CD4-positive, alpha-beta T cell (primary cell): ENCODE data around the gene BAG3. TPM values are rescaled to one million over a fixed set of nuclear protein-coding genes. Genes with fewer than 3 reads are reported as not detected.

Experiments
- ATAC-seq: fragments of 200-7000 bp; cut with Tn5 transposase; one replicate; pipeline ENCODE4 v1.10.0; 2022; ENCODE audit warnings: mild to moderate bottlenecking; ENCODE audit not compliant: poor library complexity
- CTCF ChIA-PET: fragments of 350-600 bp; sonication (Branson Sonifier 250); formaldehyde crosslinking; loops from one replicate; lab custom pipeline; 2021; ENCODE audit warnings: antibody characterized with exemption, inconsistent platforms; lab: Charles Lee
- POLR2A ChIA-PET: fragments of 350-600 bp; sonication (Branson Sonifier 250); formaldehyde crosslinking; loops from one replicate; lab custom pipeline; 2021; ENCODE audit warnings: antibody characterized with exemption, inconsistent platforms; lab: Charles Lee
- DNase-seq, 14 experiments: peaks; one replicate each; pipeline ENCODE4 v3.0.0-alpha.2; 2013 to 2020; ENCODE audit warnings: mixed read lengths in 2 of 14
- H3K27ac ChIP-seq, 2 donors: one replicate each; pipeline versions ENCODE4 v1.5.1 to v1.7.0; 2013; ENCODE audit warnings: low read length in 2 of 2, low read depth in 1 of 2, mild to moderate bottlenecking in 1 of 2
- H3K27me3 ChIP-seq, 2 experiments: 1 replicate in 1 of 2; 2 replicates in 1 of 2; pipeline versions ENCODE4 v1.6.1 to v1.7.0; 2013; ENCODE audit warnings: low read length in 2 of 2, control low read depth in 1 of 2, mild to moderate bottlenecking in 1 of 2, moderate library complexity in 1 of 2; ENCODE audit not compliant: insufficient read depth in 2 of 2, control insufficient read depth in 1 of 2
- H3K36me3 ChIP-seq: one replicate; pipeline ENCODE4 v1.6.1; 2013; ENCODE audit warnings: low read length, control low read depth; ENCODE audit not compliant: insufficient read depth
- H3K4me1 ChIP-seq: one replicate; pipeline ENCODE4 v1.6.1; 2013; ENCODE audit warnings: low read length, control low read depth; ENCODE audit not compliant: insufficient read depth
- H3K4me3 ChIP-seq: one replicate; pipeline ENCODE4 v1.5.1; 2013; ENCODE audit warnings: mild to moderate bottlenecking, low read length, moderate library complexity
- H3K9me3 ChIP-seq, 2 experiments: 1 replicate in 1 of 2; 2 replicates in 1 of 2; pipeline versions ENCODE4 v1.6.1 to v1.7.0; 2013; ENCODE audit warnings: low read length in 2 of 2, mild to moderate bottlenecking in 2 of 2, control low read depth in 1 of 2, moderate library complexity in 1 of 2; ENCODE audit not compliant: control insufficient read depth in 1 of 2, insufficient read depth in 1 of 2
- H3K27ac Mint-ChIP-seq: one replicate; pipeline ENCODE4 v1.8.0; 2020; ENCODE audit warnings: mixed read lengths
- H3K27me3 Mint-ChIP-seq: one replicate; pipeline ENCODE4 v1.8.0; 2021; ENCODE audit warnings: mixed read lengths
- H3K36me3 Mint-ChIP-seq: one replicate; pipeline ENCODE4 v1.8.0; 2021; ENCODE audit warnings: low read depth, mixed read lengths
- H3K4me1 Mint-ChIP-seq: one replicate; pipeline ENCODE4 v1.8.0; 2021; ENCODE audit warnings: low read depth, mixed read lengths
- H3K4me3 Mint-ChIP-seq: one replicate; pipeline ENCODE4 v1.8.0; 2020; ENCODE audit warnings: mild to moderate bottlenecking, mixed read lengths
- H3K9me3 Mint-ChIP-seq: one replicate; pipeline ENCODE4 v1.8.0; 2020; ENCODE audit warnings: mixed read lengths
- intact Hi-C, 2 experiments: fragments of 100-400 bp; cut with DNase I in 1 of 2; cut with micrococcal nuclease in 1 of 2; formaldehyde crosslinking; loops; one replicate each; pipeline versions ENCODE4 v1.15.1 to v1.9.0; 2023 to 2025; cut with DNase I, micrococcal nuclease
- total RNA-seq, 174 experiments: library from RNA in 2 of 174; stranded (reverse) in 2 of 174; gene quantifications; one replicate each; pipeline ENCODE4 v1.2.3 and lab custom pipeline; 2021 to 2026
- TF ChIP-seq, protein P1 (sequence below): fragments of 200-600 bp; IDR thresholded peaks from one replicate; pipeline ENCODE4 v1.8.0; 2022; ENCODE audit warnings: antibody characterized with exemption, mild to moderate bottlenecking

Gene BAG3
- total RNA-seq, 2 experiments from 2014 or later: 65.1 to 65.8 TPM

DNA sequence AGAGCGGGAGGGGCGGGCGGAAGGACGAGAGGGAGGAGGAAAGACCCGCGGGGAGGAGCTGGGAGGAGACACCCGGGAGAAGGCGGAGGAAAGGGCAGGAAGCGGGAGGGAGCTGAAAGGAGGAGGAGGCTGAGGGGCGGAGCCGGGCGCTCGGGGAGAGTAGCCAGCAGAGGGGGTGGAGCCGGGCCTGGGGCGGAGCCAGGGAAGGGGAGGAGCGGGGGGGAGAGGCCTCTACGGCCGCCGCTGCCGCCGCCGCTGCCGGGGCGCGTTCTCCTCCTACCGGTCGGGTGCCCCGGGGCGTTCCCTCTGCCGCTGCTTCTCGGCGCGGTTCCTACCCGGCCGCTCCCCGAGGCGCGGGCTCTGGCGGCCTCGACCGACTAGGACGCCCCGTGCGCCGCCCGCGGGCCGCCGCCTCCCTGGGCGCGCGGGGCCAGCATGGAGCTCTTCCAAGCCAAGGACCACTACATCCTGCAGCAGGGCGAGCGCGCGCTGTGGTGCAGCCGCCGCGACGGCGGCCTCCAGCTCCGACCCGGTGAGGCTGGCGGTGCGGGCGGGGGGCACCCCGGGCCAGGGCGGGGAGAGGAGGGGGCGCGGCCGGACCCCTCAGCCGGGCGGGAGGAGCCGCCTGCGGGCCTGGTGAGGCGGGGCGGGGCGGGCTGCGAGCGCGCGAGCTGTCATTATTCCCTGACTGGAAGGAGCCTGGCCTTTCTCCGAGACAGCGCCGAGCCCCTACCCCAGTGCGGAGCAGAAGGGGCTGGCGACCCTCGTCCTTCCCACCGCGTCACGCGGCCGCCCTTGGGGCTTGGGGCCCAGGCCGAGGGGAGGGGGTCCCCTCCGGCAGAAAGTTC is 74.9 kb downstream of the BAG3 start, which contains the start of gene INPP5F:
Gene INPP5F, plus strand, starts transcription at position 223 of the 848 bp plus-strand sequence. Its CDS starts 213 bp downstream, at position 436.
- Histone ChIP-seq H3K4me3 (peak within 1 kb of the TSS; percentile 79), H3K27me3 (no peaks in the 10 kb centered on the region), H3K9me3 (peaks cover 0 to 3% of the 10 kb centered on the region in 2 experiments), H3K36me3 (no peaks in the 10 kb centered on the region), H3K4me1 (peaks cover 22% of the 10 kb centered on the region), H3K27ac (peak within 1 kb of the TSS; percentile 53 to 59)
- ChIA-PET POLR2A (interaction anchor here (0.6 to 4.8 kb wide), 24 partner anchors 10 to 971 kb away, joined by 3 to 36 read pairs (median 5); partner anchors contain the start of genes BAG3, CACUL1, GRK5 and MCMBP), CTCF (interaction anchor here (0.6 to 3.9 kb wide), 12 partner anchors 9 to 517 kb away, joined by 3 to 20 read pairs (median 4); no protein-coding TSS in a partner anchor)
- ATAC-seq: peak; percentile 91
- intact Hi-C loops: loop anchor here (1.0 to 10.0 kb wide), 11 partner anchors 37 to 1681 kb away; partner anchors contain the start of genes BAG3 (in 1 of the 2), DENND10 (in 1 of the 2), FAM204A (in 1 of the 2) and MCMBP (in 1 of the 2)
- Mint-ChIP-seq H3K36me3 (peaks cover 5% of the 10 kb centered on the region), H3K27me3 (no peaks in the 10 kb centered on the region), H3K9me3 (no peaks in the 10 kb centered on the region), H3K27ac (peak within 1 kb of the TSS; percentile 77), H3K4me3 (peak within 1 kb of the TSS; percentile 88), H3K4me1 (peaks cover 30% of the 10 kb centered on the region)
- TF ChIP-seq, protein P1, sequence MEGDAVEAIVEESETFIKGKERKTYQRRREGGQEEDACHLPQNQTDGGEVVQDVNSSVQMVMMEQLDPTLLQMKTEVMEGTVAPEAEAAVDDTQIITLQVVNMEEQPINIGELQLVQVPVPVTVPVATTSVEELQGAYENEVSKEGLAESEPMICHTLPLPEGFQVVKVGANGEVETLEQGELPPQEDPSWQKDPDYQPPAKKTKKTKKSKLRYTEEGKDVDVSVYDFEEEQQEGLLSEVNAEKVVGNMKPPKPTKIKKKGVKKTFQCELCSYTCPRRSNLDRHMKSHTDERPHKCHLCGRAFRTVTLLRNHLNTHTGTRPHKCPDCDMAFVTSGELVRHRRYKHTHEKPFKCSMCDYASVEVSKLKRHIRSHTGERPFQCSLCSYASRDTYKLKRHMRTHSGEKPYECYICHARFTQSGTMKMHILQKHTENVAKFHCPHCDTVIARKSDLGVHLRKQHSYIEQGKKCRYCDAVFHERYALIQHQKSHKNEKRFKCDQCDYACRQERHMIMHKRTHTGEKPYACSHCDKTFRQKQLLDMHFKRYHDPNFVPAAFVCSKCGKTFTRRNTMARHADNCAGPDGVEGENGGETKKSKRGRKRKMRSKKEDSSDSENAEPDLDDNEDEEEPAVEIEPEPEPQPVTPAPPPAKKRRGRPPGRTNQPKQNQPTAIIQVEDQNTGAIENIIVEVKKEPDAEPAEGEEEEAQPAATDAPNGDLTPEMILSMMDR: peak; percentile 17
- peak; percentile 96 to 100 (median 99) for DNase-seq

DNA sequence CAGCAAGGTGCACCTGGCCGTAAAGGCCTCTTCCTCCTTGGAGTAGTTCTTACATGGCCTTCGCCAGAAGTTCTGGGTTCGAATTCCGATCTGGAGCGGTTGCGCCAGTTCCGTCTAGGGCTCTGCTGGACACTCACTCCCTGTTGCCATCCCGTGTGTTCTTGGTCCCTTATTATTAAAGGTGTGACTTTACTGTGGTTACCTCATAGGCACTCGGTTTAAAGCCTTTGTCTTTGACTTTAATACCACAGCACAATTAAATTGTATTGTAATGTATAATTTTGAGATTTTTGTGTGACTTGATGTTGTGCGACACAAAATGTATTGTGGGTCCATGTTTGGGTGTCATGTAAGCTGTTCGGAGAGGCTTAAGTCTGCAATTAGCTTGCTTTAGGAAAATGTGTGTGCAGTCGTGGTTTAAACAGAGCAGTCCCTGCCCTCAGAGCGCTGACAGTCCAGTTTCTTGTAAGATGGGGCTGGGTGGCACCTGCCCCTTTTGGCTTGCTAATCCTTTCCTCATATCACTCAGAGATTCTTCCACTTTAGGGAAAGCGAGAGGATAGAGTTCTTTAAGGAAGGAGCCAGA is 75.6 kb downstream of the BAG3 start:
- peak overlapping the region; percentile 79 for H3K4me3 ChIP-seq
- no peaks in the 10 kb centered on the region for H3K9me3 ChIP-seq
- TF ChIP-seq, protein P1: no peak
- no peaks in the 10 kb centered on the region for H3K27me3 ChIP-seq
- Mint-ChIP-seq H3K27me3 (no peaks in the 10 kb centered on the region), H3K36me3 (peaks cover 5% of the 10 kb centered on the region), H3K4me3 (peak overlapping the region; percentile 88), H3K27ac (peak overlapping the region; percentile 77), H3K9me3 (no peaks in the 10 kb centered on the region), H3K4me1 (peaks cover 30% of the 10 kb centered on the region)
- no peak for DNase-seq
- no peaks in the 10 kb centered on the region for H3K36me3 ChIP-seq
- POLR2A ChIA-PET: interaction anchor here (0.6 to 4.8 kb wide), 15 partner anchors 10 to 972 kb away, joined by 3 to 36 read pairs (median 5); partner anchors contain the start of genes BAG3, CACUL1 and MCMBP
- ATAC-seq: no peak
- peak overlapping the region in 1 of 2 donors; percentile 53 for H3K27ac ChIP-seq
- intact Hi-C loops: loop anchor here (1.0 to 10.0 kb wide), 9 partner anchors 76 to 1682 kb away; partner anchors contain the start of genes BAG3 (in 1 of the 2), DENND10 (in 1 of the 2), FAM204A (in 1 of the 2) and MCMBP (in 1 of the 2)
- H3K4me1 ChIP-seq: peaks cover 22% of the 10 kb centered on the region
- CTCF ChIA-PET: interaction anchor here (0.9 to 3.9 kb wide), 6 partner anchors 11 to 155 kb away, joined by 3 to 20 read pairs (median 6); no protein-coding TSS in a partner anchor

Other genes starting within 250 kb of the BAG3 start
- gene RGS10, start 108.7 kb upstream of the BAG3 start, total RNA-seq: 100 to 1,000 TPM; 132 to 134 TPM
- gene TIAL1, start 54.4 kb upstream of the BAG3 start, total RNA-seq: 100 to 1,000 TPM; 159 to 174 TPM
- gene INPP5F, start 74.7 kb downstream of the BAG3 start, total RNA-seq: 1 to 10 TPM; 6.2 to 6.4 TPM
- gene MCMBP, start 221.5 kb downstream of the BAG3 start, total RNA-seq: 10 to 100 TPM; 14.5 to 14.6 TPM
- 10 to 100 TPM; 18.1 to 21.1 TPM for gene SEC23IP, start 241.3 kb downstream of the BAG3 start, total RNA-seq